ENCODE measurements around the gene SPHK1. TPM values are rescaled to one million over a fixed set of nuclear protein-coding genes. Genes with fewer than 3 reads are reported as not detected.

SPHK1 gene
- total RNA-seq, 6 donors from 2014 or later = 5.5 to 16.6 (median 9.5) TPM

DNA sequence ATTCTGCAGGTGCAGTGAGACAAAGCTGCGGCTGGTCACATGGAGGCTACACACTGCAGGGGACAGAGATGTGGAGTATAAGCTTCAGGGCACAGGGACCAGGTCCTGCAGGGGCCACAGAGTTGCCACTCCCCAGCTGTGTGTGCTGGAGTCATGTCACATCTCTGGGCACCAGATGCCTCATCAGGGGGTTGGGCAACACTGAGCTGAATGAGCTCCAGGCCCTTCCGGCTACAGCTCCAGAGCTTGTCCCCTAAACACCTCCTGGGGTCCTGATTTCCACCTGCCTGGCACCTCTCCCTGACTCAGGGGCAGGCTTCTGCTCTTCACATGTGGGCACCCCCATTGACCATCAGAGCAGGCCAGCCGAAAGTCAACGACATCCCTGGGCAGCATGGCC, 32.5 kb downstream of the SPHK1 start:
- TF ChIP-seq EP300 (IDR thresholded peaks at IDR 0.05) = no peak
- no peak for TF ChIP-seq POLR2A (IDR thresholded peaks at IDR 0.05)
- no peak for TF ChIP-seq CTCF (IDR thresholded peaks at IDR 0.05)
- no peak for TF ChIP-seq POLR2AphosphoS5 (IDR thresholded peaks at IDR 0.05)
- no peak for DNase-seq
- H3K4me3 ChIP-seq = no peak overlapping the region

DNA sequence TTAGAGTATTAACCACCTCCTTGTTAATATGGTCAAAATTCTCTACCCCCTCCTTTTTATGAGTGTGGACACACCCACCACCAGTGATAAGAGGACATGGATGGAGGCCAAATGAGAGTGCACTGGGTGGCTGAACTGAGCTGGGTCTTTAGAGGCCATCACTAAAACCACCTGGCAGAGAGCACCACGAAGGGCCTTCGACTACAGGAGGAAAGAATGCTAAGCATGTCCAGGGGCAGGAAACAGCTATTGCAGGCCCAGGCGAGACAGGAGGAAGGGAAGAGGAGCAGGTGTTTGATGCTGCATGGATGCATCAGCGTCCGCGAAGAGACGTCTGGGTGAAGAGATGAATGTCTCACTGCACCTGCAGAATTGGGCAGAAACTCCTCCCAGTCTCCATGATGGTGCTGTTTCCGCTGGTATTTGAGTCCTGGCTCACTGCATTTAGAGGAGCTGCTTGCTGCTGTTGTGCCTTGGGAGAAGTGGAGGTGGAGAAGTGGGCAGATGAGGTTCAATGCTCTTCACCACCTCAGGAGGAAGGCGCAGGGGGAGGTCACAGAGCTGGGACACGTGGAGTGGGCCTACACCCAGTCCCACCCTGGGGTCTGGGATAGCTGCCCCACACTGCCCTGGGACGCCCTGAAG, 33.2 kb downstream of the SPHK1 start:
- WGBS, 2 donors = 61 to 70% methylated on average over 11 of the region's 11 CpGs
- no peak for DNase-seq
- TF ChIP-seq POLR2AphosphoS5 (IDR thresholded peaks at IDR 0.05) = no peak
- no peak for TF ChIP-seq CTCF (IDR thresholded peaks at IDR 0.05)
- no peak for TF ChIP-seq POLR2A (IDR thresholded peaks at IDR 0.05)
- no peak for TF ChIP-seq EP300 (IDR thresholded peaks at IDR 0.05)

More for the DNA sequence above, 32.5 kb downstream of the SPHK1 start:
- no peak overlapping the region for H3K27ac ChIP-seq
- no peaks in the 10 kb centered on the region for H3K27me3 ChIP-seq
- 95 to 96% methylated on average over 3 to 4 of the region's 4 CpGs for WGBS, 2 donors
- no peaks in the 10 kb centered on the region for H3K36me3 ChIP-seq
- ATAC-seq (ENCODE audit: low FRiP score in 2 of 2) = no peak
- H3K9me3 ChIP-seq = no peaks in the 10 kb centered on the region
- H3K4me1 ChIP-seq = peaks cover 14 to 19% (median 16%) of the 10 kb centered on the region in 4 donors

DNA sequence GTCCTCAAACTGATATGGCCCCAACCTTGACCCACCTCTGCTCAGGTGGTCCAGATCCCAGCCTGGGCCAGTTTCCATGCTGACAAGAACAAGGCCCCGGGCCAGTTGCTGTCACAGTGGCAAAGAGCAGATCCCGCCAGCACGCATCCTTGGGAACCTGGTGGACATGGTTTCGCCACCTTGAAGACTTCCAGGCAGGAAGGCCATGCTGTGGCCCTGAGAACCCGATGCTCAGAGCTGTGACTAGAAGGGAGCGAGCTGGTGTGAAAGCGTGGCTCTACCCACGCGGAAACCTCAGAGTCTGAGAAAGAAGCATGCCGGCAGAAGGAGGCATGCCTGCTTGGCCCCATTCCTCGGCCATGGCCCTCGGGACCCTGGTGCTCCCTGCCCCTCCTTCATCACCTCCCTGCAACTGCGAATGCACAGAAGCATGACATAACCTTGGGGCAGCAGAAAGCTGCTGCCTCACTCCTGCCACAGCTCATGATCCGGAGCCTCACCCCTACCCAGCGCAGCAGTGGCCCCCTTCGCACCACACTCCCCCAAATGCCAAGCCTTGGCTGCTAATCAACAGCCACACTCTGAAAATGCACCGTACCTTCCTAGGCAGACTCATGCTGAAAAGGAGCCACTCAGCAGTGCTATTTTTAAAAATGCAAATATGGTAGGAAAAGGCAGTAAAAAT, 35.3 kb downstream of the SPHK1 start:
- no peak for TF ChIP-seq POLR2AphosphoS5 (IDR thresholded peaks at IDR 0.05)
- TF ChIP-seq CTCF (IDR thresholded peaks at IDR 0.05) = no peak
- no peak for TF ChIP-seq POLR2A (IDR thresholded peaks at IDR 0.05)
- TF ChIP-seq EP300 (IDR thresholded peaks at IDR 0.05) = no peak
- ATAC-seq (ENCODE audit: low FRiP score in 2 of 2) (no peak), DNase-seq (no peak)
- H3K4me1 ChIP-seq = peaks cover 8 to 13% (median 10%) of the 10 kb centered on the region in 4 donors
- 76 to 81% methylated on average over 5 to 17 of the region's 17 CpGs for WGBS, 2 donors
- H3K9me3 ChIP-seq = no peaks in the 10 kb centered on the region
- H3K4me3 ChIP-seq = no peak overlapping the region
- no peaks in the 10 kb centered on the region for H3K27me3 ChIP-seq
- H3K36me3 ChIP-seq = no peaks in the 10 kb centered on the region
- H3K27ac ChIP-seq = no peak overlapping the region

More for the DNA sequence above, 33.2 kb downstream of the SPHK1 start:
- Histone ChIP-seq H3K36me3 (no peaks in the 10 kb centered on the region), H3K27ac (no peak overlapping the region), H3K9me3 (no peaks in the 10 kb centered on the region), H3K27me3 (no peaks in the 10 kb centered on the region), H3K4me1 (peaks cover 14 to 19% (median 16%) of the 10 kb centered on the region in 4 donors), H3K4me3 (no peak overlapping the region)
- no peak for ATAC-seq (ENCODE audit: low FRiP score in 2 of 2)

GRCh38 chr17:76420356-76421043, 36.1 kb downstream of the SPHK1 start:
- no peak overlapping the region for H3K4me3 ChIP-seq
- peaks cover 5 to 9% (median 7%) of the 10 kb centered on the region in 4 donors for H3K4me1 ChIP-seq
- TF ChIP-seq POLR2A (IDR thresholded peaks at IDR 0.05) = no peak
- TF ChIP-seq POLR2AphosphoS5 (IDR thresholded peaks at IDR 0.05) = no peak
- no peak for TF ChIP-seq EP300 (IDR thresholded peaks at IDR 0.05)
- TF ChIP-seq CTCF (IDR thresholded peaks at IDR 0.05) = no peak
- no peak overlapping the region for H3K27ac ChIP-seq
- 70 to 74% methylated on average over 10 of the region's 10 CpGs for WGBS, 2 donors
- DNase-seq (no peak), ATAC-seq (ENCODE audit: low FRiP score in 2 of 2) (no peak)
- no peaks in the 10 kb centered on the region for H3K9me3 ChIP-seq
- no peaks in the 10 kb centered on the region for H3K36me3 ChIP-seq
- H3K27me3 ChIP-seq = no peaks in the 10 kb centered on the region
